Activated B cell treated with CpG ODN at 0.5 μM for 24 hours (primary cell): ENCODE results near the gene ADGRE3. TPM values are rescaled to one million over a fixed set of nuclear protein-coding genes. Genes with fewer than 3 reads are reported as not detected.
"Not testable (repeated sequence)": the region's sequence is repeated elsewhere in the genome, so short reads cannot be mapped to it uniquely, and the experiment has no call there.

Source experiments
- ATAC-seq: fragments of 200-7000 bp; cut with Tn5 transposase; one replicate; pipeline ENCODE4 v1.10.0; 2021; ENCODE audit warnings: low read depth, mild to moderate bottlenecking, moderate library complexity
- CTCF ChIA-PET: fragments of 350-600 bp; sonication (Branson Sonifier 250); formaldehyde crosslinking; loops from one replicate; lab custom pipeline; 2021; ENCODE audit warnings: antibody characterized with exemption; lab: Charles Lee
- POLR2A ChIA-PET: fragments of 350-600 bp; sonication (Branson Sonifier 250); formaldehyde crosslinking; loops from one replicate; lab custom pipeline; 2021; ENCODE audit warnings: antibody characterized with exemption; lab: Charles Lee
- DNase-seq: peaks from one replicate; pipeline ENCODE4 v3.0.0; 2022
- H3K27ac Mint-ChIP-seq: one replicate; pipeline ENCODE4 v1.8.0; 2020; ENCODE audit warnings: mixed read lengths
- H3K27me3 Mint-ChIP-seq: one replicate; pipeline ENCODE4 v1.8.0; 2021; ENCODE audit warnings: mixed read lengths
- H3K36me3 Mint-ChIP-seq: one replicate; pipeline ENCODE4 v1.8.0; 2021; ENCODE audit warnings: low read depth, mixed read lengths
- H3K4me1 Mint-ChIP-seq: one replicate; pipeline ENCODE4 v1.8.0; 2021; ENCODE audit warnings: mixed read lengths
- H3K4me3 Mint-ChIP-seq: one replicate; pipeline ENCODE4 v1.8.0; 2020; ENCODE audit warnings: mild to moderate bottlenecking, mixed read lengths
- H3K9me3 Mint-ChIP-seq: one replicate; pipeline ENCODE4 v1.8.0; 2020; ENCODE audit warnings: mixed read lengths
- CTCF ChIP-seq: fragments of 200-600 bp; IDR thresholded peaks from one replicate; pipeline ENCODE4 v1.8.0; 2022; ENCODE audit warnings: antibody characterized with exemption, mild to moderate bottlenecking
- intact Hi-C: fragments of 100-400 bp; cut with micrococcal nuclease; formaldehyde crosslinking; loops from one replicate; pipeline ENCODE4 v1.15.1; 2024
- total RNA-seq: library from RNA; stranded (reverse); gene quantifications from 2 replicates; pipeline ENCODE4 v1.2.3, GENCODE V29; 2022

The ADGRE3 gene
- total RNA-seq, 1 donor from 2014 or later: not detected

DNA sequence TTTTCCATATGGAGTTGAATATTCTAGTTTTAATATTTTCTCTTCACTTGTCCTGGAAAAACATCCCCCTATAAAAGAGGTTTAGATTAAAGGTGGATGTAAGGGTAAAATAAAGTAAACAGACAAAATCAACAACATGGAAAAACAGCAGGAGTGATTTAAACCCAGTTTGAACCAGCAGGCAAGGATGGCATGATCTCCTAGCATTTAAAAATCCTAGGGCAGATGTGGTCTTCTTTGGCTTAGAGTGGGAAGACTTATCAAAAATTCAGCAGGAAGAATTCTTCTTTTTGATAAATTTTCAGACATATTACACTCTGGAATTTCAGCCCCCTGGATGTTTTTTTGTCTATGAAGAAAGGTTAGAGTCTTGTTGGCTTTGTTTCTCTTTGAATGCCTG is 55.2 kb downstream of the ADGRE3 start:
- POLR2A ChIA-PET: interaction anchor here (0.7 to 0.8 kb wide), 2 partner anchors 17 to 24 kb away, joined by 5 to 8 read pairs; no protein-coding TSS in a partner anchor
- CTCF ChIA-PET: no interaction called here
- no peaks in the 10 kb centered on the region for H3K27me3 Mint-ChIP-seq
- TF ChIP-seq CTCF: no peak
- peaks cover 19% of the 10 kb centered on the region for H3K4me1 Mint-ChIP-seq
- H3K36me3 Mint-ChIP-seq: peaks cover 32% of the 10 kb centered on the region
- H3K27ac Mint-ChIP-seq: no peak overlapping the region
- peaks cover 12% of the 10 kb centered on the region for H3K9me3 Mint-ChIP-seq
- H3K4me3 Mint-ChIP-seq: no peak overlapping the region
- DNase-seq (no peak), ATAC-seq (no peak)
- intact Hi-C loops: no loop called here

- intact Hi-C loops: no loop called here
- ChIA-PET POLR2A (interaction anchor here (0.7 to 1.9 kb wide), 4 partner anchors 12 to 74 kb away, joined by 3 to 12 read pairs (median 6); partner anchors contain the start of genes ADGRE3 and ZNF333), CTCF (no interaction called here)
- Mint-ChIP-seq H3K27me3 (no peaks in the 10 kb centered on the region), H3K36me3 (peaks cover 40% of the 10 kb centered on the region), H3K4me1 (peaks cover 46% of the 10 kb centered on the region), H3K27ac (peak overlapping the region; percentile 72), H3K4me3 (no peak overlapping the region), H3K9me3 (peaks cover 12% of the 10 kb centered on the region)
- no peak for TF ChIP-seq CTCF
- DNase-seq: no peak
- no peak for ATAC-seq
These were observed 58.2 kb downstream of the ADGRE3 start for GRCh38 chr19:14616407-14616806.

GRCh38 chr19:14615623-14616022 is 59.0 kb downstream of the ADGRE3 start:
- ATAC-seq: no peak
- peaks cover 12% of the 10 kb centered on the region for H3K9me3 Mint-ChIP-seq
- H3K4me1 Mint-ChIP-seq: peaks cover 52% of the 10 kb centered on the region
- H3K4me3 Mint-ChIP-seq: no peak overlapping the region
- intact Hi-C loops: loop anchor here (2.0 kb wide), 2 partner anchors 17 to 73 kb away; no protein-coding TSS in a partner anchor
- no peak for DNase-seq
- ChIA-PET CTCF (interaction anchor here (0.9 to 3.5 kb wide), 2 partner anchors 11 to 70 kb away, joined by 3 to 19 read pairs; no protein-coding TSS in a partner anchor), POLR2A (interaction anchor here (1.0 to 4.5 kb wide), 6 partner anchors 11 to 97 kb away, joined by 4 to 75 read pairs (median 10); partner anchors contain the start of genes CLEC17A and DNAJB1)
- peak overlapping the region; percentile 72 for H3K27ac Mint-ChIP-seq
- H3K36me3 Mint-ChIP-seq: peaks cover 46% of the 10 kb centered on the region
- H3K27me3 Mint-ChIP-seq: no peaks in the 10 kb centered on the region
- TF ChIP-seq CTCF: no peak

DNA sequence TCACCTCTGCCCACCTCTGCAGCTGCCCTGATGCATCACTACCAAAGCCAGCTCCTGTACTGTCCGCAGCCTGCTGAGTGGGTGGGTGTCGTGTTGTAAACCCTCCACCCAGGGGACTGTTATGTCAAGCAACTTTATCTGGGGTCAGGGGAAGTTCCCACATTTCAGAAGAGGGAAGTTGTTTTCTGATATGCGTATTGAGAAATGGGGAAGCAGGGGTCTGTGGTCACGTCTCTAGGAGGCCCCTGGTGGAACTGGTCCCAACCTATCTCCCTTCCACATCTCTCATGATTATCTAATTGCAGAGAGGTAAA is 60.6 kb downstream of the ADGRE3 start:
- ChIA-PET CTCF (interaction anchor here (0.9 to 4.1 kb wide), 5 partner anchors 9 to 72 kb away, joined by 3 to 21 read pairs (median 4); no protein-coding TSS in a partner anchor), POLR2A (interaction anchor here (0.7 to 4.5 kb wide), 18 partner anchors 10 to 75 kb away, joined by 3 to 75 read pairs (median 8); partner anchors contain the start of genes CLEC17A, NDUFB7 and ZNF333)
- no peak for TF ChIP-seq CTCF
- intact Hi-C loops: loop anchor here (1.0 to 2.0 kb wide), 6 partner anchors 10 to 75 kb away; partner anchors contain the start of gene CLEC17A
- Mint-ChIP-seq H3K9me3 (peaks cover 2% of the 10 kb centered on the region), H3K27me3 (no peaks in the 10 kb centered on the region), H3K4me3 (peak overlapping the region; percentile 80), H3K36me3 (peaks cover 50% of the 10 kb centered on the region), H3K27ac (peak overlapping the region; percentile 98), H3K4me1 (peaks cover 61% of the 10 kb centered on the region)
- DNase-seq (no peak), ATAC-seq (peak; percentile 91)

DNA sequence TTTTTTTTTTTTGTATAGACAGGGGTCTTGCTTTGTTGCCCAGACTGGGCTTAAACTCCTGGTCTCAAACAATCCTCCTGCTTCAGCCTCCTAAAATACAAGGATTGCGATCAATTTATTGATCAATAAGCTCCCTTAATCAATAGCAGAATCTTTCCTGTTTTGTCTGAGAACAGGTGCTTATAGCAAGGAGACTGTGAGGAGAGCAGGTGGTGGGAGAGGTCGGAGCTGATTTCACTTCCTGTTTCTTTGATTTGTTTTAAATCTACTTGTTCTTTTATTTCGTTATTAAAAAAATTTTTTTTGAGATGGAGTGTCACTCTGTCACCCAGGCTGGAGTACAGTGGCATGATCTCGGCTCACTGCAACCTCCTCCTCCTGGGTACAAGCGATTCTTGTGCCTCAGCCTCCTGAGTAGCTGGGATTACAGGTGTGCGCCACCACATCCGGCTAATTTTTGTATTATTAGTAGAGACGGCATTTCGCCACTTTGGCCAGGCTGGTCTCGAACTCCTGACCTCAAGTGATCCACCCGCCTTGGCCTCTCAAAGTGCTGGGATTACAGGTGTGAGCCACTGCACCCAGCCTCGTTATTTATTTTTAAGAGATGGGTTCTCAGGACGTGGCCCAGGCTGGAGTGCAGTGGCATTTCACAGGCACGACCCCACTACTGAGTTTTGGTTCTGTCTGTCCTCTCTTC is 61.1 kb downstream of the ADGRE3 start:
- ChIA-PET POLR2A (interaction anchor here (0.7 to 4.5 kb wide), 22 partner anchors 10 to 1469 kb away, joined by 3 to 75 read pairs (median 4); partner anchors contain the start of genes ADGRE3, CLEC17A, NDUFB7 and ZNF333), CTCF (interaction anchor here (0.7 to 4.1 kb wide), 6 partner anchors 9 to 72 kb away, joined by 3 to 21 read pairs (median 4); no protein-coding TSS in a partner anchor)
- ATAC-seq (peak; percentile 42), DNase-seq (peak; percentile 59)
- intact Hi-C loops: loop anchor here (1.0 to 2.0 kb wide), 6 partner anchors 9 to 75 kb away; partner anchors contain the start of gene CLEC17A
- not testable (repeated sequence) for H3K9me3 Mint-ChIP-seq, H3K27me3 Mint-ChIP-seq
- peaks cover 52% of the 10 kb centered on the region for H3K36me3 Mint-ChIP-seq
- peaks cover 62% of the 10 kb centered on the region for H3K4me1 Mint-ChIP-seq
- peak overlapping the region; percentile 80 for H3K4me3 Mint-ChIP-seq
- peak overlapping the region; percentile 98 for H3K27ac Mint-ChIP-seq
